8988T (cell line): Measurements from ENCODE around the gene ZNF750.

Experiments used
- DNase-seq: peaks from one replicate; pipeline ENCODE4 v3.0.0; 2011

ZNF750 gene

GRCh38 chr17:82810644-82811430 lies 29.0 kb downstream of the ZNF750 start:
- DNase-seq: no peak

GRCh38 chr17:82808921-82809905 lies 30.6 kb downstream of the ZNF750 start:
- DNase-seq: no peak

DNA sequence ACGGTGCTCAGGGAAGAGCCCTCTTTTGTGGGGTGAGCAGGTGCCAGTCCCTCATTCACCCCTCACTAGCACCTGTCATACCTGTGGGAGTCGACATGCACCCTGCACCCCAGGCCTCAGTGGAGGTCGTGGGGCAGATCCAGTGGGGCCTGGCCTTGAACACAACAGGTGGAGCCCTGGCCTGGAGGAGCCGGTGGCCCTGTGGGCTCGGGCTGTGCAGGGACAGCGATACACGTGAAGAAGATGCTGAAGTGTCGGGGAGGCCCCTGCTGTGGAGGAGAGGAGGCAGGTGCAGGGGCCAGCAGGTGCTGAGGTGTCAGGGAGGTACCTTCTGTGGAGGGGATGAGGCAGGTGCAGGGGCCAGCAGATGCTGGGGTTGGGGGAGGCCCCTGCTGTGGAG lies 31.8 kb downstream of the ZNF750 start:
- no peak for DNase-seq

- no peak for DNase-seq
Observed at GRCh38 chr17:82807562-82807961, 32.3 kb downstream of the ZNF750 start.

DNA sequence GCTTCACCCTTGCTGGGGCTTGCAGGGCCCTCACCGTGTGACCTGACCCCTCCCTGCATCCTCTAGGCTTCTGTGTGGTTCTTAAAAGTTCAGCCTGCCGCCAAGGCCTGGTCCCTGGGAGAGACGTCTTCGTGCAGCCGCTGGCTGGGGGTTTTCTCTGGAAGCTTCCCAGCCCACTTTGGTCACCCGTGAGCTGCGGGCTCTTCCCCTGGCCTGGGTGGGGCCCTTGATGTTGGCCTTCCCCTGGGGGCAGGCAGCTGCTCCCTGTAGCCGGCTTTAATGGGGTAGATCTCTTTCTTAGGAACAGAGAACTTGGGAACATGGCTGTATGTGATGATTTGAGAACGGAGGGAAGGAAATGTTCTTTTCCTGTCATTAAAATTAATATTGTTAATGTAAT lies 32.7 kb downstream of the ZNF750 start:
- DNase-seq: no peak

DNA sequence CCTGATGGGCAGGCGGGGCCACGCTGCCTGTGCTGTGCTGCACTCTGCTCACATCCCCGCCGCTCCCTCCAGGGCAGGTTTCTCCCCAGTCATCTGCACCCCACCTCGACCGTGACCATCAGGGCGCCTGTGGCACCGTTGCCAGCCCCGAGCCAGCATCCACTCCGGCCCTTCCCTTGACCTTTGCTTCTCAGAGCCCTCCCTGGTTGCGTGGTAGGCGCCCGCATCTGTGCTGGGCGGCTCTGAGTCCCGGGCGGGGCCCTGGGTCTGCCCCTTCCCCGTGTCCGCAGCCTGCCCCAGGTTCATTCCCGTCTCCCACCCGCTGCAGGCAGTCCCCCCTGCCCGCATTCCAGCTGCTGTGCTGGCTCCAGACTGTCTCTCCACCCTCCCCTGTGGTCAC lies 33.2 kb downstream of the ZNF750 start:
- no peak for DNase-seq

GRCh38 chr17:82805823-82806222 lies 34.0 kb downstream of the ZNF750 start:
- DNase-seq: no peak

GRCh38 chr17:82805254-82805653 lies 34.6 kb downstream of the ZNF750 start:
- DNase-seq: no peak

- DNase-seq: no peak
Observed at GRCh38 chr17:82804442-82805191, 35.2 kb downstream of the ZNF750 start.

DNA sequence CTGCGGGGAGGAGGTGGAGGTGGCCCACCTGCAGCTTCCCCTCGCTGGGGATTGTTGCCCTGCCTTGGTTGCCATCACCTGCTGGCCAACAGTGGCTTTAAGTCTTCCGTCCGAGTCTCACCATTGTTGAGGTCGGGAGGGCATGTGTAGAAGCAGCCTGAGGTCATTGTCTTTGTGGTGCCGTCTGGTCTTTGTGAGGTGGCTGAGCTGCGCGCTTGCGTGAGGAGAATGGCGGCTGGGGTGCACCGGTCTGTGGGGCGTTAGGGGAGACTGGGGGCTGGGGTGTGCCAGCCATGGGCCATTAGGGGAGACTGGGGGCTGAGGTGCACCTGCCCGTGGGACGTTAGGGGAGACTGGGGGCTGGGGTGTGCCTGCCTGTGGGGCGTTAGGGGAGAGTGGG lies 36.2 kb downstream of the ZNF750 start:
- no peak for DNase-seq

GRCh38 chr17:82803185-82803584 lies 36.6 kb downstream of the ZNF750 start:
- no peak for DNase-seq

GRCh38 chr17:82802075-82802780 lies 37.6 kb downstream of the ZNF750 start:
- DNase-seq: no peak

GRCh38 chr17:82801377-82801970 lies 38.3 kb downstream of the ZNF750 start:
- no peak for DNase-seq

DNA sequence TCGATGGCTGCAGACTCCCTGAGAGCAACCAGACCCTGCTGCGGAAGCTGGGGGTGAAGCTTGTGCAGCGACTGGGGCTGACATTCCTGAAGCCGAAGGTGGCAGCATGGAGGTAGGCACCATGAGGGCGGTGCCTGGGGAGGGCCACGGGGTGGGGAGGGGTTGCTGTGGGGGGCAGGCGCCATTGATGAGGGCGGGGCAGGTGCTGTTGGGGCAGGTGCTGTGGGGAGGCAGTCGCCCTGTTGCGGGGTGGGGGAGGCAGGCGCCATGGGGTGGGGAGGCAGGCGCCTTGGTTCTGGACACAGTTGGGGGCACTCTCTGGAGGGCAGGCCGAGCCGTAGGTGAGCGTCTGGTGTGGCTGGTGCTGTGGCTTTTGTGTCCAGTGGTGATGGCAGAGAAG lies 38.9 kb downstream of the ZNF750 start:
- DNase-seq: no peak

DNA sequence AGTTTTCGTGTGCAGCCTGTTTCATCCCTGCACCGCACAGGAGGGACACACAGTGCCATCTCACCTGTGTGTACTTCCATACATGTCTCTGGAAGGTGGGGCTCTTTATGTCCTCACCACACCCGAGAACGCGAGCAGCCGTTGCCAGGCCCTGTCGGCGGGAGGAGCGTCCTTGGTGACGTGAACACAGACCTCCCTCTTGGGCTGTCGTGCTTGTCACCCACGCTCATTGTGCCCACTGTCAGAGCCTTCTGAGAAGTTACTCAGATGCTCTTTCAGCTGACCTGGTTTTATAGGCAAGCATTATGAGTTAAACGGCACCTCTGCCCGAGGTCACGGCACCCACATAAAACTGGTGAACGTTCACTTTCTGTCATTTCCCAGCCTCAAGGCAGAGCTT lies 40.2 kb downstream of the ZNF750 start:
- DNase-seq: no peak

DNA sequence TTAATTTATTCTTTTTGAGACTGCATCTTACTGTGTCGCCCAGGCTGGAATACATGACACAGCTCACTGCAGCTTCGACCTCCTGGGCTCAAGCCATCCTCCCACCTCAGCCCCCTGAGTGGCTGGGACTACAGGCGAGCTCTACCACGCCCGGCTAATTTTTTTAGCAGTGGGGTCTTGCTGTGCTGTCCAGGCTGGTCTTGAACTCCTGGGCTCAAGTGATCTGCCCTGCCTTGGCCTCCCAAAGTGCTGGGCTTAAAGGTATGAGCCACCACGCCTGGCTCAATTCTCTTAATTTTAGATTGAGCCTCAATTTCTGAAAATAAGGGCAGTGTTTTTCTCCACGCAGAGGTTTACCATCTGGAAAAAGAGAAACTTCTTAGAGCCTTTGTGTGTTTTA lies 41.1 kb downstream of the ZNF750 start:
- no peak for DNase-seq

DNA sequence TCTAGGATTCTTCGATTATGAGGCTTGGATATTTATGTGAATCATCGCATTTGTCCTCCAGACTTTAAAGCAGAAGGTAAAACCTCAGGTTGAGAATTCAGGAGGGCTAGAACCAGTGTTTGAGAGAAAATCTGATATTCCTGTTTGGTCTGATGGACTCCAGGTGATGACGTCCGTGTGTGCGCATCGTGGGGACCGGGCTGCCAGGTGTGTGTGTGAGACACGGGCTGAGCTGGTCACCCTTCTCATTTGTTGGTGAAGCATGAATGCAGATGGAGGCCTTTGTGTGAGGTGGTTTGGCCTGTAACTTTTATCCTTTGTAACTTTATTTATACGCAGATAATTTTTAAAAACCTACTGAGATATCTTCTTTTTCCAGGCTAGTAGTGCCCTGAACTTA lies 42.8 kb downstream of the ZNF750 start:
- no peak for DNase-seq

GRCh38 chr17:82795615-82796014 lies 44.2 kb downstream of the ZNF750 start:
- DNase-seq: no peak

DNA sequence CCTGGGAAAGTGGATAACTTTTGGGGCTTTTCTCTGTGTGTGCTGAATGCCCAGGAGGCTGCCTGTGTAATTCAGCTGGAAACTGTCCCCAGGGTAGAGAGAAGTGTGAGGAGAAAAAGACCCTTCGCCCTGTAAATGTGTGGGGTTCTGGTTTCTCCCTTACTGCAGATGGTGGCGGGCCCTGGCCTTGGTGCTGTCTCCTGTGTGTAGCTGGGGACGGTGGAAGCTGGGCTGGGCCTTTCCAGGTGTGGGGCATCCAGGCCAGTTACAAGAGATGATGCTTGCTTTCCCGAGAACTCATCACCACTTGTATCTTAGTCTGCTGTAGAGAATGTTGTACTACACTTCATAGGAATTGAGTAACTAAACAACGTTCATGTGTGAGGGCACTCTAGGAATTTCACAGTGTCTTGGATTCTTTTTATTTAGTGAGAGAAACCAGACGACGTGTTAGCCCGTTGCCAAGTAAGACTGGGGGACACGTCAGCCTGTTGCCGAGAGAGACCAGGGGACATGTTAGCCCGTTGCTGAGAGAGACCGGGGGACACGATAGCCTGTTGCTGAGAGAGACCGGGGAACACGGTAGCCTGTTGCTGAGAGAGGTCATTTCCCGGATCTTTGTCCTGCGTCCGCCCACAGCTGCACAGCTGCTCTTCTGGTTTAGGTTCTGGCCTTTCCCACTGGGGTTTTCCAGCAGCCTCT lies 44.9 kb downstream of the ZNF750 start:
- DNase-seq: no peak

- DNase-seq: no peak
Observed at GRCh38 chr17:82793974-82794630, 45.7 kb downstream of the ZNF750 start.

DNA sequence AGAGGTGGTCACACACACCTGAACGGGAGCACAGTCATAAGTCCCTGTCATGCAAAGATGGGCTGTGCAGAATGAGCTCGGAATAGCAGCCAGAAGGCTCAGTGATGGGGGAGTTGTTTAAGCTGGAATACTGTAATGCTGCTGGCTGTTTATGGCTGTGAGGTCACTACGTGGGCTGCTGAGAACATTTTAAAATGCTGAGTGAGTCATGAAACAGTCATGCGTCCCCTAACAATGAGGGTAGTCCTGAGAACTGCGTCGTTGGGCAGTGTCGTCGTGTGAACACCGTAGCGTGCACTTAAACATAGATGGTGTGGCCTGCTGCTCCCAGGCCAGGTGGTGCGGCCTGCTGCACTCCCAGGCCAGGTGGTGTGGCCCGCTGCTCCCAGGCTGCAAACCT lies 48.3 kb downstream of the ZNF750 start:
- DNase-seq: no peak
